Panc1 (cell line): ENCODE data around the gene AFF3.

ENCODE experiments used
- CTCF ChIP-seq: fragments of 450-650 bp; IDR thresholded peaks from 2 replicates; pipeline ENCODE4 v1.5.1; 2017; ENCODE audit warnings: mild to moderate bottlenecking
- POLR2AphosphoS5 ChIP-seq: IDR thresholded peaks from 2 replicates; pipeline ENCODE4 v1.6.1; 2012; ENCODE audit warnings: mild to moderate bottlenecking, low read depth, low read length, moderate library complexity
- TCF7L2 ChIP-seq: IDR thresholded peaks from 2 replicates; pipeline ENCODE4 v1.6.1; 2011; ENCODE audit warnings: mild to moderate bottlenecking, low read depth, low read length, inconsistent platforms

- TF ChIP-seq TCF7L2, result no peak
- no peak for TF ChIP-seq POLR2AphosphoS5
- no peak for TF ChIP-seq CTCF
Observed at GRCh38 chr2:100045000-100045399, 97.4 kb downstream of the AFF3 start.
